Upper lobe of left lung (tissue), 4 donors: ENCODE results near the gene NFAT5.
"Not testable (repeated sequence)": the region's sequence is repeated elsewhere in the genome, so short reads cannot be mapped to it uniquely, and the experiment has no call there.

Experiments used
- EP300 ChIP-seq, 4 donors: sonication (generic); formaldehyde crosslinking; IDR thresholded peaks; one replicate each; pipeline ENCODE4 v1.5.1; 2017; ENCODE audit warnings: antibody characterized with exemption in 4 of 4, control low read depth in 2 of 4
- POLR2A ChIP-seq, 4 donors: fragments of 450-650 bp; IDR thresholded peaks; one replicate each; pipeline ENCODE4 v1.5.1; 2016 to 2017; ENCODE audit warnings: antibody characterized with exemption in 4 of 4, mild to moderate bottlenecking in 2 of 4
- POLR2AphosphoS5 ChIP-seq, 2 donors: sonication (generic); formaldehyde crosslinking; IDR thresholded peaks; one replicate each; pipeline ENCODE4 v1.5.1; 2017; ENCODE audit warnings: antibody characterized with exemption in 2 of 2
- TF ChIP-seq, protein P1 (sequence below), 6 experiments: fragments of 450-650 bp in 4 of 6; fragments of 200-600 bp in 2 of 6; sonication (generic) in 2 of 6; IDR thresholded peaks; one replicate each; pipeline ENCODE4 v1.5.1; 2016 to 2019; ENCODE audit warnings: antibody characterized with exemption in 6 of 6

GRCh38 chr16:69561367-69561766 is 4.4 kb upstream of the NFAT5 start:
- TF ChIP-seq, protein P1, sequence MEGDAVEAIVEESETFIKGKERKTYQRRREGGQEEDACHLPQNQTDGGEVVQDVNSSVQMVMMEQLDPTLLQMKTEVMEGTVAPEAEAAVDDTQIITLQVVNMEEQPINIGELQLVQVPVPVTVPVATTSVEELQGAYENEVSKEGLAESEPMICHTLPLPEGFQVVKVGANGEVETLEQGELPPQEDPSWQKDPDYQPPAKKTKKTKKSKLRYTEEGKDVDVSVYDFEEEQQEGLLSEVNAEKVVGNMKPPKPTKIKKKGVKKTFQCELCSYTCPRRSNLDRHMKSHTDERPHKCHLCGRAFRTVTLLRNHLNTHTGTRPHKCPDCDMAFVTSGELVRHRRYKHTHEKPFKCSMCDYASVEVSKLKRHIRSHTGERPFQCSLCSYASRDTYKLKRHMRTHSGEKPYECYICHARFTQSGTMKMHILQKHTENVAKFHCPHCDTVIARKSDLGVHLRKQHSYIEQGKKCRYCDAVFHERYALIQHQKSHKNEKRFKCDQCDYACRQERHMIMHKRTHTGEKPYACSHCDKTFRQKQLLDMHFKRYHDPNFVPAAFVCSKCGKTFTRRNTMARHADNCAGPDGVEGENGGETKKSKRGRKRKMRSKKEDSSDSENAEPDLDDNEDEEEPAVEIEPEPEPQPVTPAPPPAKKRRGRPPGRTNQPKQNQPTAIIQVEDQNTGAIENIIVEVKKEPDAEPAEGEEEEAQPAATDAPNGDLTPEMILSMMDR (IDR thresholded peaks at IDR 0.05), result not testable (repeated sequence)
- not testable (repeated sequence) for TF ChIP-seq POLR2A, EP300, POLR2AphosphoS5 (IDR thresholded peaks at IDR 0.05)
